Bronchial smooth muscle cell (primary cell): Measurements from ENCODE around the gene TET2. TPM values are rescaled to one million over a fixed set of nuclear protein-coding genes. Genes with fewer than 3 reads are reported as not detected.

Source experiments
- total RNA-seq: library from RNA; depleted of rRNA; stranded (reverse); fragments of >200 nt; gene quantifications from 2 replicates; pipeline ENCODE4 v1.2.1, GENCODE V29; 2014

TET2 gene
- total RNA-seq, result 5.0 and 5.2 TPM in 2 replicates

DNA sequence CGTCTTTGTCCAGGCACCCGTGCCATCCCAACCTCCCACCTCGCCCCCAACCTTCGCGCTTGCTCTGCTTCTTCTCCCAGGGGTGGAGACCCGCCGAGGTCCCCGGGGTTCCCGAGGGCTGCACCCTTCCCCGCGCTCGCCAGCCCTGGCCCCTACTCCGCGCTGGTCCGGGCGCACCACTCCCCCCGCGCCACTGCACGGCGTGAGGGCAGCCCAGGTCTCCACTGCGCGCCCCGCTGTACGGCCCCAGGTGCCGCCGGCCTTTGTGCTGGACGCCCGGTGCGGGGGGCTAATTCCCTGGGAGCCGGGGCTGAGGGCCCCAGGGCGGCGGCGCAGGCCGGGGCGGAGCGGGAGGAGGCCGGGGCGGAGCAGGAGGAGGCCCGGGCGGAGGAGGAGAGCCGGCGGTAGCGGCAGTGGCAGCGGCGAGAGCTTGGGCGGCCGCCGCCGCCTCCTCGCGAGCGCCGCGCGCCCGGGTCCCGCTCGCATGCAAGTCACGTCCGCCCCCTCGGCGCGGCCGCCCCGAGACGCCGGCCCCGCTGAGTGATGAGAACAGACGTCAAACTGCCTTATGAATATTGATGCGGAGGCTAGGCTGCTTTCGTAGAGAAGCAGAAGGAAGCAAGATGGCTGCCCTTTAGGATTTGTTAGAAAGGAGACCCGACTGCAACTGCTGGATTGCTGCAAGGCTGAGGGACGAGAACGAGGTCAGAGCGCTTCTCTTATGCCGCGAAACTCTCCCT, at the start of gene TET2:
Gene TET2, plus strand, starts transcription at position 601 of the 740 bp plus-strand sequence. CDS start 87,067 bp downstream, outside the sequence.

